ENCODE data around the gene KRTAP23-1.

- TF ChIP-seq POLR2AphosphoS5 (IDR thresholded peaks at IDR 0.05; ENCODE audit: low read depth, low read length) (no peak), CTCF (IDR thresholded peaks at IDR 0.05; ENCODE audit: control extremely low read depth in 1 of 3, insufficient read depth in 1 of 3, low read depth in 1 of 3, low read length in 3 of 3) (no peak), BRCA1 (IDR thresholded peaks at IDR 0.05; ENCODE audit: low read depth, low read length) (no peak), POLR2A (IDR thresholded peaks at IDR 0.05; ENCODE audit: control extremely low read depth in 1 of 2, low read depth in 2 of 2, low read length in 2 of 2) (no peak), SIX5 (IDR thresholded peaks at IDR 0.05; ENCODE audit: low read depth, low read length) (no peak), CEBPB (IDR thresholded peaks at IDR 0.05; ENCODE audit: low read depth, low read length) (no peak)
- TF ChIP-seq, protein P1, sequence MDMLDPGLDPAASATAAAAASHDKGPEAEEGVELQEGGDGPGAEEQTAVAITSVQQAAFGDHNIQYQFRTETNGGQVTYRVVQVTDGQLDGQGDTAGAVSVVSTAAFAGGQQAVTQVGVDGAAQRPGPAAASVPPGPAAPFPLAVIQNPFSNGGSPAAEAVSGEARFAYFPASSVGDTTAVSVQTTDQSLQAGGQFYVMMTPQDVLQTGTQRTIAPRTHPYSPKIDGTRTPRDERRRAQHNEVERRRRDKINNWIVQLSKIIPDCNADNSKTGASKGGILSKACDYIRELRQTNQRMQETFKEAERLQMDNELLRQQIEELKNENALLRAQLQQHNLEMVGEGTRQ (IDR thresholded peaks at IDR 0.05; ENCODE audit: low read length): no peak
- TF ChIP-seq, protein P2, sequence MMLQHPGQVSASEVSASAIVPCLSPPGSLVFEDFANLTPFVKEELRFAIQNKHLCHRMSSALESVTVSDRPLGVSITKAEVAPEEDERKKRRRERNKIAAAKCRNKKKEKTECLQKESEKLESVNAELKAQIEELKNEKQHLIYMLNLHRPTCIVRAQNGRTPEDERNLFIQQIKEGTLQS (IDR thresholded peaks at IDR 0.05; ENCODE audit: insufficient read depth, low read depth, low read length): no peak
Observed at GRCh38 chr21:30337772-30338171, 10.6 kb downstream of the KRTAP23-1 start.

Measured in H1 (cell line).